ENCODE measurements around the gene NDUFAF2.

DNA sequence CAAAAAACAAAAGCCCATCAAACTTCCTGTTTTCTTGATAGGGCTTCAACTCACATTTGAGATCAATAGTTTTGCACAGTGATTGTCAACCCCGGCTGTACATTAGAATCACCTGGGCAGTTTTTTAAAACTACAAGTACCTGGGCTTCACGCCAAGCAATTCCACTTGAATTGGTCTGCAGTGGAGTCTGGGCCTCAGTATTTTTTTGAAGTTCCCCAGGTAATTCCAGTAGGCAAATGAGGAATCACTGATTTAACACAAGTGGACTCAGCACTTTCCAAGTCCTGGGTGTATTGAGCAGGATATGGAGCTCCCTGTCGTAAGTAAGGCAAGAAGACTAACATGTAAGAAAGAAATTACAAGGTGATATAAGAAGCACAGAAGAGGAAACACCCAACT lies 232.1 kb downstream of the NDUFAF2 start:
- TF ChIP-seq CTCF (IDR thresholded peaks at IDR 0.05; ENCODE audit: insufficient read depth, low read length, poor library complexity, severe bottlenecking) (no peak), EZH2phosphoT487 (conservative IDR thresholded peaks at IDR 0.05; ENCODE audit: low read length) (no peak)

Measured in SU-DHL-6 (cell line).